H1 (cell line): ENCODE data around the gene FANCL. TPM values are rescaled to one million over a fixed set of nuclear protein-coding genes. Genes with fewer than 3 reads are reported as not detected.

ENCODE experiments used
- ATF3 ChIP-seq: IDR thresholded peaks from 2 replicates; pipeline ENCODE4 v1.6.1; 2011; ENCODE audit warnings: low read depth, mild to moderate bottlenecking, low read length; ENCODE audit not compliant: insufficient read depth
- CBX8 ChIP-seq: fragments of 300-800, 300-1000 bp; sonication (generic); IDR thresholded peaks from 2 replicates; pipeline ENCODE4 v1.7.1; 2016; ENCODE audit warnings: low read depth, low read length, borderline replicate concordance
- CHD1 ChIP-seq: IDR thresholded peaks from 2 replicates; pipeline ENCODE4 v1.6.1; 2012; ENCODE audit warnings: low read depth, low read length, improper control_type of control experiment
- polyA plus RNA-seq, 7 experiments: library from polyadenylated mRNA; depleted of rRNA in 3 of 7; stranded (reverse) in 5 of 7; unstranded in 2 of 7; fragments of >200 nt in 5 of 7; fragments of 200-250 nt in 2 of 7; gene quantifications; 1 replicate in 5 of 7; 2 replicates in 1 of 7; 4 replicates in 1 of 7; pipeline versions ENCODE4 v1.2.1 to v1.2.3, GENCODE V29; 2011 to 2013; ENCODE audit warnings: missing spikeins in 2 of 7, mixed read lengths in 2 of 7
- total RNA-seq: library from RNA; stranded (reverse); fragmentation: NEBNext Ultra II Directional; extraction: Animal tissue kit (Norgen Biotek cat#: 25700); gene quantifications from 2 replicates; pipeline ENCODE4 v1.2.1, GENCODE V29; 2021

Gene FANCL
- total and polyA plus RNA-seq, 2 of the 8 experiments (the other 6 are each of a cell fraction or from before 2014, with no cell fraction given): 38.7 to 55.9 TPM

- no peak for TF ChIP-seq CHD1
- TF ChIP-seq CBX8: no peak
- TF ChIP-seq ATF3: no peak
Measured at GRCh38 chr2:58239243-58239925, 1.7 kb downstream of the FANCL start (continued).
